ENCODE data around the gene MERTK.
"Not testable (repeated sequence)": the region's sequence is repeated elsewhere in the genome, so short reads cannot be mapped to it uniquely, and the experiment has no call there.

The MERTK gene

DNA sequence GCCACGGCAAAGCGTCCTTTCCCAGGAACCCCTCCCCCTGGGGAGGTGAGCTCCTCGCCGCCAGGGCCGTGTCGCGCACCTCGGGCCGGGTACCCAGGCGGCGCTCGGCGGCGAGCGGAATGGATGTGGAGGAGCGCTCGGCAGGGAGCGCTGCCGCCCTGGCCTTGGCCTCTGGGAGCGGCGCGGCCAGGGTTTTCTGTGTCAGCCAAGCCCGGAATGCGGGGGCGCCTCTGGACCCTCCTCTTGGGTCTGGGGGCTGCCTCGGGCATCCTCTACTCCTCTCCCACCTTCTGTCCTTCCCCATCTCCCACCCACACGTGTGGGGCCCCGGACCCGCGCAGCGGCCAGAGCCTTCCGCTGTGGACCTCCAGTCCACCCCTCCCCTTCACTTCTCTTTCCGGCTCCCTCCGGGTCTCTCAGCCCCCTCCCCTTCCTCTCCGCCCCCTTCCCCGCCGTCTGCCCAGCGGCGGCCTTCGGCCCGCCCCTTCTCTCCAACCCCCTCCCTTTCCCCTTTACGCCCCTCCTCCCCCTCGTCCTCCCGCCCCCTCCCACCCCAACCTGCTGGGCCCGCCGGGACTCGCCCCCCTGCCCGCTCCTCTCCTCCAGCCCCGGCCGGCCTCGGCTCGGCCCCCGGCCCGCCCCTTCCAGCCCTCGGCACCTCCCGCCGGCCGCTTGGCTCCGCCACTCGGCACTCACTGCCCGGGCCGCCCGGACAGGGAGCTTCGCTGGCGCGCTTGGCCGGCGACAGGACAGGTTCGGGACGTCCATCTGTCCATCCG lies at the start of gene MERTK:
Gene MERTK (plus strand): TSS at position 684 of the 779 bp plus-strand sequence. CDS start 129 bp downstream, outside the sequence.
- Histone ChIP-seq H4K20me1 (peaks cover 19% of the 10 kb centered on the region), H3K4me2 (peak within 1 kb of the TSS; percentile 91)

DNA sequence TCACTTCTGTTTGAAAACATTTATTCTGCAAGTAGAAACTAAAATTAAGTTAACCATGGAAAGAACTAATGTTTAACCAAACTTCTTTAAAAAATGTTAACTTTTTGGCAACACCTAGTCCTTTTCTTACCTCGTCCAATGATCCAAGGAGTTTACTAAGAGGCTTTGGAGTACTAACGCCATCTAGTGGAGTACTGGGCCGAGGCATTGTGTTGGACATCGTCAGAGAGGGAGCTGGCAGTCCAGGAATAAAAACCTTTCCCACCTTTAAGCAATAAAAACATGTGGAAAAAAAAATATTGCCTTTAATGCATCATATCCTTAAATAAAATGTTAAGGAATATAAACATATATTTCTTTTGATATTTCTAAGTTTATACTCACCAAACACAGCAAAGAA lies 47.8 kb upstream of the MERTK start:
- H3K27ac ChIP-seq, H3K27me3 ChIP-seq, H4K20me1 ChIP-seq, H3K4me3 ChIP-seq, H3K9ac ChIP-seq, H3K4me1 ChIP-seq, H3K4me2 ChIP-seq, H3K9me3 ChIP-seq: not testable (repeated sequence)
- peaks cover 54% of the 10 kb centered on the region for H3K36me3 ChIP-seq

More for the DNA sequence above, at the start of gene MERTK:
- Histone ChIP-seq H3K36me3 (no peaks in the 10 kb centered on the region), H3K27ac (no peak within 1 kb of the TSS), H3K9ac (peak within 1 kb of the TSS; percentile 65), H3K27me3 (peaks cover 64% of the 10 kb centered on the region), H3K4me3 (peak within 1 kb of the TSS; percentile 75), H3K4me1 (peaks cover 27% of the 10 kb centered on the region), H3K9me3 (no peaks in the 10 kb centered on the region)
- TF ChIP-seq Cebpa-rat (IDR thresholded peaks at IDR 0.05) = no peak

DNA sequence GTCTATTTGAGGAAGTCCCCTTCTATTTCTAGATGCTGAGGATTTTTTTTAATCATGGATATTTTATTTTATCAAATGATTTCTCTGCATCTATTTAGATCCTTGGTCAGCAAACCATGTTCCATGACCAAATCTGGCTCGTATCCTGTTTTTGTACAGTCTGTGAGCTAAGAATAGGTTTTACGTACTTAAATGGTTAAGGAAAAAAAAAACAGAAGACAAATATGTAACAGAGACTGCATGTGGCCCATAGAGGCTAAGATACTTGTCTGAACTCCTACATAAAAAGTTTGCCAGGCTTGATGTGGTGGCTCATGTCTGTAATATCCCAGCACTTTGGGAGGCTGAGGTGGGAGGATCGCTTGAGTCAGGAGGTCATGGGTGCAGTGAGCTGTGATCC lies 45.9 kb upstream of the MERTK start:
- not testable (repeated sequence) for H3K27ac ChIP-seq, H3K9ac ChIP-seq, H3K9me3 ChIP-seq, H4K20me1 ChIP-seq, H3K4me3 ChIP-seq, H3K4me2 ChIP-seq, H3K27me3 ChIP-seq, H3K4me1 ChIP-seq
- peaks cover 59% of the 10 kb centered on the region for H3K36me3 ChIP-seq

- H3K4me3 ChIP-seq, H3K9me3 ChIP-seq, H3K9ac ChIP-seq, H3K27me3 ChIP-seq, H3K4me1 ChIP-seq, H3K4me2 ChIP-seq, H3K27ac ChIP-seq, H4K20me1 ChIP-seq: not testable (repeated sequence)
- H3K36me3 ChIP-seq = peaks cover 51% of the 10 kb centered on the region
These were observed 38.4 kb upstream of the MERTK start for GRCh38 chr2:111860005-111860404.

GRCh38 chr2:111865124-111865523 lies 33.3 kb upstream of the MERTK start:
- H3K36me3 ChIP-seq = peaks cover 59% of the 10 kb centered on the region
- not testable (repeated sequence) for H3K4me3 ChIP-seq

DNA sequence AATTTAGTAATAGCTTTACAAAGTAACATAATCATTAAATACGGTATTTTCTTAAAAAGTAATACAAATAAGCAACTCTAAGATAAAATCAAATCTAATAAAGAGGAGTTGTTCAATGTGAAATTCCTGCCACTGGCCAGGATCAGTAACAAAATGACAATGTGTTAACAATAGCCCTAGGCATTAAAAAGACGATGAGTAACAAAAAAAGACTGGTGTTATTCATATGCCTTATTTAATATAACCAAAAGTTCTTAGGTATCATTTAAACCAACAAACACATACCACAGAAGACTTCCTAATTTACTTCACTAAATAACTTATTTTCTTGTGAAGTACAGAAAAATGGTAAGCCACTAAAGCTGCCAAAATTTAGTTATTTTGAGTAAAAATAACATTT lies 25.6 kb upstream of the MERTK start:
- not testable (repeated sequence) for H3K4me2 ChIP-seq, H3K4me3 ChIP-seq, H3K27ac ChIP-seq, H4K20me1 ChIP-seq, H3K9ac ChIP-seq, H3K4me1 ChIP-seq, H3K9me3 ChIP-seq, H3K27me3 ChIP-seq
- peaks cover 50% of the 10 kb centered on the region for H3K36me3 ChIP-seq

More at GRCh38 chr2:111865124-111865523, 33.3 kb upstream of the MERTK start:
- not testable (repeated sequence) for H3K27me3 ChIP-seq, H3K9ac ChIP-seq, H3K4me2 ChIP-seq, H3K27ac ChIP-seq, H3K9me3 ChIP-seq, H3K4me1 ChIP-seq, H4K20me1 ChIP-seq

DNA sequence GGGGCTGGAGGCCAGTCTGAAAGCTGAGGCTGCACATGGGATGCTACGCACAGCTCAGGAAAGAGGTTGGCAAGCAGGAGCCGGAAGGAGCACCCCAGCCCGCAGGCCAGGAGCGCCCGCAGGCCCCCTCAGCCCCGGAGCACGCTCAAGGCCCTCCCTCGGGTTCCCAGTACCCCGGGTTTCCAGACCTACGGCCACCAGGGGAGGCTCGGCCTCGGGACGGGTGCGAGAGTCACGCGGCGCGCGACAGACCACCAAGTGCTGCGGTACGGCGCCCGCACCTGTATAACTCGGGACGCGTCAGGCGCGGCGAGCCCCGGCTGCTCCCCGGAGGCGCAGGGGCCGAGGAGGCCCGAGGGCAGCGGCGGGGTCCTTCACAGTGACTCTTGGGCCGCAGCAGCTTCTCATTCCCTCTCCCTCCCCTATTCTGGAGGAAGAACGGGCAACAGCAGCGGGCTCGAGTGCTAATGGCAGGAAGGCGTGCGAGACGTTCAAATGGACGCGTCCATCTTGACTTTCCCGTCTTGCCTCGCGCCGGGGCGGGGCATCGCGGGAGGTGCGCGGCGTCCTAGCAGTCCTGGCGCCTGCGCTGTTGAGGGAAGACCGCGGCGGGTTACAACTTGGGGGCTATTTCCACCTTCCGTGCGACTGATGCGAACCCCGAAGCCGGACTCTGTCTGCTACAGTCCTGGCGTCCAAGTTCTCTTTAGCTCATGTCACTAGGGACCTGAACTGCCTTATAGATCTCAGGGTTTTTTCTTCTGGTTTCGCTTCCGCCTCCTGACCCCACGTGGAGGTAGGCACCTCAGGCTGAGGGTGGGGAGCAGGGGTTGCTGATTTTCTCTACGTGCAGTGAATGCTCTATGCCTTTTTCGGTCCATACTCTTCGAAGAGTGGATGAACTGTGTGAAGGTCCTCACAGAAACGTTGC lies 14.5 kb upstream of the MERTK start, which contains the start of gene ANAPC1:
Gene ANAPC1 (minus strand): TSS at position 533 of the 931 bp plus-strand sequence. CDS start 3,368 bp downstream, outside the sequence.
- Histone ChIP-seq H3K4me2 (peak within 1 kb of the TSS; percentile 78), H3K9ac (peak within 1 kb of the TSS; percentile 94), H3K4me3 (peak within 1 kb of the TSS; percentile 91), H3K27me3 (no peaks in the 10 kb centered on the region), H3K36me3 (peaks cover 22% of the 10 kb centered on the region), H4K20me1 (no peaks in the 10 kb centered on the region), H3K9me3 (no peaks in the 10 kb centered on the region), H3K4me1 (peaks cover 11% of the 10 kb centered on the region), H3K27ac (peak within 1 kb of the TSS; percentile 95)
- TF ChIP-seq Cebpa-rat (IDR thresholded peaks at IDR 0.05) = no peak

GRCh38 chr2:111884592-111884964 lies 13.8 kb upstream of the MERTK start:
- H3K27me3 ChIP-seq = no peaks in the 10 kb centered on the region
- no peaks in the 10 kb centered on the region for H3K9me3 ChIP-seq
- peak overlapping the region; percentile 94 for H3K9ac ChIP-seq
- H3K4me1 ChIP-seq = peaks cover 11% of the 10 kb centered on the region
- H3K4me3 ChIP-seq = peak overlapping the region; percentile 91
- H4K20me1 ChIP-seq = no peaks in the 10 kb centered on the region
- peak overlapping the region; percentile 95 for H3K27ac ChIP-seq
- TF ChIP-seq Cebpa-rat (IDR thresholded peaks at IDR 0.05) = no peak
- peaks cover 17% of the 10 kb centered on the region for H3K36me3 ChIP-seq
- H3K4me2 ChIP-seq = peak overlapping the region; percentile 78

- Histone ChIP-seq H3K9ac (no peak overlapping the region), H3K27ac (no peak overlapping the region), H3K4me2 (no peak overlapping the region), H3K36me3 (no peaks in the 10 kb centered on the region), H4K20me1 (peaks cover 19% of the 10 kb centered on the region), H3K9me3 (no peaks in the 10 kb centered on the region), H3K4me3 (no peak overlapping the region), H3K4me1 (peaks cover 27% of the 10 kb centered on the region), H3K27me3 (peaks cover 46% of the 10 kb centered on the region)
- TF ChIP-seq Cebpa-rat (IDR thresholded peaks at IDR 0.05) = no peak
These were observed 2.4 kb upstream of the MERTK start for GRCh38 chr2:111896024-111896423.

- H3K36me3 ChIP-seq = no peaks in the 10 kb centered on the region
- no peak overlapping the region for H3K9ac ChIP-seq
- H4K20me1 ChIP-seq = peaks cover 19% of the 10 kb centered on the region
- H3K4me3 ChIP-seq = no peak overlapping the region
- H3K27me3 ChIP-seq = peaks cover 52% of the 10 kb centered on the region
- no peaks in the 10 kb centered on the region for H3K9me3 ChIP-seq
- no peak for TF ChIP-seq Cebpa-rat (IDR thresholded peaks at IDR 0.05)
- H3K27ac ChIP-seq = no peak overlapping the region
- H3K4me1 ChIP-seq = peaks cover 27% of the 10 kb centered on the region
- H3K4me2 ChIP-seq = peak overlapping the region; percentile 91
These were observed 1.8 kb upstream of the MERTK start for GRCh38 chr2:111896576-111896975.

Data from BLaER1 (cell line).